Hematopoietic multipotent progenitor cell treated with erythropoietin and hydrocortisone succinate and interleukin-3 and kit ligand, for 4 days (in vitro differentiated cells): ENCODE data around the gene LRRC14B.

Experiments used
- DNase-seq: peaks from one replicate; pipeline ENCODE4 v3.0.0-alpha.2; 2015

Gene LRRC14B

DNA sequence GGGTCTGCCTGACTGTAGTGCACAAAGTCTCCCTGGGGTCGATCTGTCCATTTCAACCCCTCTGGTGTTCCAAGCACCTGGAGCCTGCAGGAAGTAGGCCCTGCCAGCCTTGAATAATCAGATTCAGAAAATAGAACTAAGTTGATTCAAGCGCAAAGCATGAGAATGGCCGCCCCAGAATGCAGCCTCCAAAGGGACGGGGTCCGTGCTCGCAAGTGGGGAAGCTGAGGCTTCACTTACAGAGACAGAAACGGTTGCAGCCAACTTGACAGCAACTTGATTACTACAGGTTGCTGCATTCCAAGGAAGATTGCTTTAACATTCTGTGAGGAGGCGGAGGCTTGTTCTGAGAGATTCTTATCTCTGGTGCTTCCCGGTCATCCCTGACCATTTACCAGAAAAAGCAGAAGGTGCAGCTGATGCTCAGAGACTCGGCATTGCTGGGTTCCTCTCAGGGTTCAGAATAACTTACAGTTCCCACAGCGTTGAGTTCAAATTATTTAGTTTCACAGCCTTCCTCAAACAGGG, 14.9 kb upstream of the LRRC14B start:
- DNase-seq: no peak

DNA sequence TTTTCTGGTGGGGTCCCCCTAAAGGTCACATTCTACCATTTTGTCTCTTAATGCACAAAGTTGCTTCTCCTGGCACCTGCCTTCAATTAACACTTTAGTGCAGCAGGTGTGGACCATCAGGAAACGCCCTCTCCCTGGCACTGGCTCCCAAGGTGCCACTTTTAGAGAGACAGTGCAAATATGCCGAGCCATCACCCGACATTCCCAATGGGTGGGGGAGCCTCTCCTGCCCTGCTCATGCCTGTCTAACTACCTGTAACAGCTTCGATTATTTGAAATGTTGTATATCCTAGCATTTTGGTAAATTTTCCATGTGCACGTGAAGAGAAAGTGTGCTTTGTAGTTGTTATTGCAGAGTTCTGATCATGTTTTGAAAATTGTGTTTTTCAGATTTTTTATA, 13.2 kb upstream of the LRRC14B start:
- no peak for DNase-seq

DNA sequence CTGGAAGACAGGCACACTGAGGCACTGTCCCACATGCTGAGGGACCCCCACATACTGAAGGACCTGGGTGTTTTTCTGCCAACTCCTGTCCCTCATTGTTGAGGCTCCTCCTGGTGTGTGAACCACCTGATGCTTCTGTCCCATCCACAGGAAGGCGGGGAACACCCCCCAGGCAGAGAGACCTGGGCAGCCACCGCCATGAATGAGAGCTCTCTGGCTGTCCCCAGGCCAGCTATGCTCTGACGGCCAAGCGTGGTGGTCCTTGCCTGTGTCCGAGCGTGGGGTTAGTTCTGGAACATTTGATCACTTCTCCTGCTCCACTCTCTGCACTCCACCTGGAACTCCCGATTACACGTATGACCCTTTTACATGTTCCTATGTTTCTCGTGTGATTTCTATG, 11.9 kb upstream of the LRRC14B start:
- no peak for DNase-seq

DNA sequence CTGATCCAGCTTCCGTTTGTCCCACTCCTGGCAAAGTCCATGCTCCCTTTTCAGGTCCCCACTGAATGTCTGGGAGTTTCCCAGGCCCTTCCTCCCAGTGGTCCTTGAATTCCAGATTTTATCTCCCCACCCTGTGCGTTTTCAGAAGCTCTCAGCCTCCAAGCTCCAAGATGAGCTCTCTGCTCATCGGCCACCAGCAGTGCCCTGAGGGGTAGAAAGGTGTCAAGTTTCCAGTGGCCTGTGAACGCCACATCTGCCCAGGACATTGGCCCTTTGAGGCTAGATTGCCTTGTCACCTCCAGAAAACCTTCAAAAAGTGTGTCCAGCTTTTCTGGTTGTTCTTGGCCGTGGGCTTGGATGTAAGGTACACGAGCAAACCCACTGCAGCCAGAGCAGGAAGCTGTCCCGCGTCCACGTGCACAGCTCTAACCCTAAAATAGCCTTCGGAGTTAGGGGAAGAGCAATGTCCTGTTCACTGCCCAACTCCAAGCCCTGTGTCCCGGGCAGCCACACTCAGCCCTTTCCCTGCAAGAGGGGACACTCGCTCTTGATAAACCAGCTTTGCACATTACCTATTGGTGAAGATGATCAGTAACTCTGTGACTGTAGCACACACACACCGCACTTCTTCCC, 10.9 kb upstream of the LRRC14B start:
- no peak for DNase-seq

DNA sequence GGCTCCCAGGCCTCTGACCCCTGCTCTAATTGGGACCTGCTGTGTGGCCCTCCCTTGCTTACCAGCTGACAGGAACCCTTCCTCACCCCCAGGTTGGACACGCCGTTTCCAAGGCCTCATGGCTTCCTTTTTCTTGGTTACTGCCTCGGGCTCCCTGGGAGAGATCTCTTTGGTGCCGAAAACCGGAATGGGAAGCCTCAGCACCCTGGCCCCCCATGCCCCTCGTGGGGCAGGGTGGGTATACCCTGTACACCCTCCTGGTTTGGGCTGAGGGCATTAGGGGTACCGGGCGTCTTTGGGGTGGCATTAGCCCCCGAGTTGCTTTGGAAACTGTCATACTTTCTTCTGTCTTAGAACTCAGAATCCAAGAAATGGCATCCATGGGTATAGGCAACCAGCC, 10.1 kb upstream of the LRRC14B start:
- DNase-seq: no peak

DNA sequence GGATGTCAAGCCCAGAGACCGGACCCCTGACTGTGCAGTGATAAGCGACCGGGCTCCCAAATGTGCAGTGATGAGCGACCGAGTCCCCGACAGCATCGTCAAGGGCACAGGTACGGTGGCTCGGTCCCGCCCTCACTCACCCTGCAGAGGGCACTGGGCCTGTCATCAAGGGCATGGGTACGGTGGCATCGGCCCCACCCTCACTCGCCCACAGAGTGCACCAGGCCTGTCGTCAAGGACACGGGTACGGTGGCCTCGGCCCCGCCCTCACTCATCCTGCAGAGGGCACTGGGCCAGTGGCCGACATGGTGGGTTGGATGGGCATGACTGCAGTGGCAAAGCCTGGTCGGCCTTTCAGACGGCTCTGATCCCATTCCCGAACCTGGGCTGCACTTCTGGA, 9.7 kb upstream of the LRRC14B start:
- DNase-seq: no peak

DNA sequence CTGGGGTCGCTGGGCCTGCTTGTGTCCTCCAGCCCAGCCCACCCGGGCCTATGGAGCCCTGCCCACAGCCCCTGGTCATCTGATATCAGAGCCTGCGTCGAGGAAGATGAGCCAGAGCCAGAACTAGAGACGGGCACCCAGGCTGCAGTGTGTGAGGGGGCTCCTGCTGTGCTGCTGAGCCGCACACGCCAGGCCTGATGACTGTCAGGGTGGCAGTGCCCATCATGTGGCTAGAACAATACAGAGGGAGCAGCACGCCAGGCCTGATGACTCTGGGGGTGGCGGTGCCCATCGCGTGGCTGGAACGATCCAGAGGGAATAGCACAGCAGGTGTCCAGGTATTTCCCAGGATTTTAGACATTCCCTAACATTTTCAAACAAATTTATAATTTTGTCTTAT, 9.2 kb upstream of the LRRC14B start:
- DNase-seq: no peak

DNA sequence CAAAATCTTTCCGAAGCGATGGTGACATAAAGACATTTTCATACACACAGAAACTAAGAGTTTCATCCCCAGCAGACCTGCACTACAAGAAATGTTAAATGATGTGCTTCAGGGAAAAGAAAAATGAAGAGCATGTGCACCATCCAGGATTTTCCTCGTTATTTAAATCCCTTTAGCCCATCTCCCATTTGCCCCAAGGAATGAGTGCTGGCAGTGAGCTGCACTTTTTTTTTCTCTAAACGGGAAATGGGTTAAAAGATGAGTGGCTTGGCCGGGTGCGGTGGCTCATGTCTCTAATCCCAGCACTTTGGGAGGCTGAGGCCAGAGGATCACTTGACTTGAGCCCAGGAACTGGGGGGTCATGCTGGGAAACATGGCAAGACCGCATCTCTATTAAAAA, 6.8 kb upstream of the LRRC14B start:
- DNase-seq: no peak

DNA sequence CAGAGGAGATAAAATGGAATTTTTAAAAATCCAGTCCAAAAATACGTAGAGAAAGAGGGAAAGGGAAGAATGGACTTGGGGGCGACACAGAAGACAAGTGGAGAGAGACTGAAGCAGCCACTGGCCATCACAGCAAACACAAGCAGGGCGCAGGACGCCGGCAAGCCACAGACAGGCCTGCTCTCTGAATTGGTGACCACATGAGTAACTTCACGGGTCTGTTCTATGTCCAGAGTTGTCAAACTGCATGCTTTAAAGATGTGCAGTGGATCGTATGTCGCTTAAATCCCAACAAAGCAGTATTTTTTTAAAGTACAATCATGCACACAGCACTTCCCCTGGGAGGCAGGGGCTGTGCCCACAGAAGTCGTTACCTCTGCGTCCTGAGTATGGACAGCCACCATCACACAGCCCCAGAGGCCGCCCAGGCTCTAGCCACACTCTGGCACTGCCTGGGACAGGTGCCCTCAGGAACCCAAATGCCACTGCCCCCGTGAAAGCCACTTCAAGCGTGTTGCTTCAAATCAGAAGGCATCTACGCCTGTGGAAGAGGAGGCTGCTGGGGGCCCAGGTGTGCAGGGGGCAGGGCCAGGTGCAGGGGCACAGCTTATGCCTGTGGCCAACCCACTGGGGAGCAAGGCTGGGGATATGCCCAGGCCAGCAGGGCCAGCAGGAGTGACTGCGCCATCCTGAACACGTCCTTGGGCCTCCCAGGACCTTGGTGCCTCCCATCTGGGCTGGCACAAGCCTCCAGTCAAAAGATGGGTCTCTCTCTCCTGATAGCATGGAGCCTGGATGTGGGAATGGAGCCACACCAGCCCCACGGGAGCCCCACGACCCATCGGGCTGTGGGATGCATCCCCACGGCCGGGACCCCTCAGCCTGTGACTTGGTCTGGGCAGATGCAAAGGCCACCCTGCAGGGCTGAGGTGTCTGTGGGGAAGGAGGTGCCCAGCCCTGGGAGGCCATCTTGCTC, 5.9 kb upstream of the LRRC14B start:
- DNase-seq: no peak

DNA sequence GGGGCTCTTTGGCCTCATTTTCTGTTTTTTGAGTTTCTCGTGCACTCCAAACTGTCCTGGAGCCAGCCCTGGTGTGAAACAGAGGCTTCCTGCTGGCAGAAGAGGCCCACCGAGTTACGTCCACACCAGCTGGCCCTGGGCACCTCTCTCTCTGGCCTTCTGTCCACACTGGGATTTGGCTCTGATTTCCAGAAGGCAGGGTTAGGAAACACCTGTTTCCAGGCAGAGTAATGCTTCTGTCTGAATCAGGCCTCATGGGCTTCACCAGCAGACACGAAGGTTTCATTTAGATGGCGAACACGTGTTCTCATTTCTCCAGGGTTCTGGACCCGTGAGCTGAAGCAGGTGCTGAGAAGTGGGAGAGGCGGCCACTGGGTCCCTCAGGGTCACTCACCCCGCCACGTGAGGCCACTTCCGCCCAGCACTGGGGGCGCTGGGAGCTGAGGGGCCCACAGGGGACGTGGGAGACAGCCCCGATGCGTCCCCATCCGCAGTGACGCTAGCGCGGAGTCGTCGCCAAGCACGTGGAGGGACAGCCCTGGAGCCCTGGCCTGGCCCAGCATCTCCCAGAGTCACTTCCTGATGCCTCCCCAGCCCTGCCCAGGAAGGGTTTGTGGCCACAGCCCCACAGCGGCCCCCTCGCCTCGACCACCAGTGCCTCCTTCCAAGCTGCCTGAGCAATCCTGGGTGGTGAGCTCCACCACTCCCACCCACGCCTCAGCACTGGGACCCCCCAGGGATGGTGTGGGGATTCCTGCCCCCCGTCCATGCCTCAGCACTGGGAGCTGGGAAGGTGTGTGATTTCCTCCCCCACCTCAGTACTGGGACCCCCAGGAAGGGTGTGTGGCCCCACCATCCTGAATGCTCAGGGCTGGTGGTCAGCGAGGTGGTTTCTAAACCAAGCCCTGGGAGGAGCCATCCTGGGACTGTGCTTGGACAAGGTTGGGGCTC, 4.9 kb upstream of the LRRC14B start:
- DNase-seq: no peak

DNA sequence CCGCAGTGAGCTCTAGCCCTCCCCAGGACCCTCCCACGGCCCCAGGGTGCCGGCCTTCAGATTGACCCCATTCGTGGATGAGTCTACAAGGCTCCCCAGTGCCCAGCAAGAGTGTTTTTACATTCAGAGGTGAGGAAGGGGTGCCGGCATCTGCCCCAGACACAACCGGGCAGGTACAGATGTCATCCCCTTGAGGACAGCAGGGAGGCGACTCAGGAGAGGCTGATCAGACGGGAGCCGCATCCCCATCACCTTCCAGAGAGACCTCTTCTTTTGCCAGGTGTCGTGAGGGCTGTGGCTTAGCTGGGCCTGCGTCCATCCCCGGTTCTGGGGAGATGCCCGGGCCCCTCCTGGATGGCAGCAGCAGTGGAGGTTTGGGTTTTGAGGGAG, 4.3 kb upstream of the LRRC14B start:
- DNase-seq: no peak

DNA sequence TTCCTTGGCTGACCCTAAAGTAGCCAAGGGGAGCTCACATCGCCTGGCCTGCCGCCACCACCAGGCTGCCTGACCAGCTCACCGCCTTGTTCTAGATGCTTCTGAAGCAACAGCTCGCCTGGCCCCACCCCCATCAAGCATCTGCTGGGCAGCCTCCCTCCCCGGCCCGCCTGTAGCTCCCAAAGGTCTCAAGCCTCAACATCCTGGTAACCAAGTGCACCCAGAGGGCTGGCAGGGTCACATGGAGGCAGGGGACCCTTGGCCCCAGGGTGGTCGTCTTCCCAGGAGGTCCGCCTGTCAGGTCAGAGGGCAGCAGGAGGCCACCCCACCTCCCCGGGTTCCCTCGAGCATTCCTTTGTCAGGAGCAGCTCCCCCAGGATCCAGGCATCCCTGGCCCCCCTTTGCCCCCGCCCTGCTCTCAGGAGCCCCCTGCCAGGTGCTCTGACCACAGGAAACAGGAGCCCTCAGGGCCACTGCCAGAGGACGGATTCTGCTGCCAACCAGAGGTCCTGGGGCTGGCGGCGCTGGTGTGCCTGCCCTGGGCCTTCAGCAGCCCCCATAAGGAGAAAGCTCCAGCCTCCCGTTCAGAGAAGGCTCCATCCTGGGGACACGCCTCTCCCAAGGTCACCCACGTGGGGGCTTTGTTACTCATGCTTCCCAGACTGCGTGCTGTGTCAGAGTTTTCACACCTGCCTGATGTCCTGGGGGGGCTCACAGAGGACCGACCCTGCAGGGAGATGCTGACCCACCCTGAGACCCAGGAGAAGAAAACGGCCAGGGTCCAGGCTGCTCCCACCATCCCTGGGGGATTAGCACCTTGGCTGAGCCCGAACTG, 3.5 kb upstream of the LRRC14B start:
- DNase-seq: no peak

DNA sequence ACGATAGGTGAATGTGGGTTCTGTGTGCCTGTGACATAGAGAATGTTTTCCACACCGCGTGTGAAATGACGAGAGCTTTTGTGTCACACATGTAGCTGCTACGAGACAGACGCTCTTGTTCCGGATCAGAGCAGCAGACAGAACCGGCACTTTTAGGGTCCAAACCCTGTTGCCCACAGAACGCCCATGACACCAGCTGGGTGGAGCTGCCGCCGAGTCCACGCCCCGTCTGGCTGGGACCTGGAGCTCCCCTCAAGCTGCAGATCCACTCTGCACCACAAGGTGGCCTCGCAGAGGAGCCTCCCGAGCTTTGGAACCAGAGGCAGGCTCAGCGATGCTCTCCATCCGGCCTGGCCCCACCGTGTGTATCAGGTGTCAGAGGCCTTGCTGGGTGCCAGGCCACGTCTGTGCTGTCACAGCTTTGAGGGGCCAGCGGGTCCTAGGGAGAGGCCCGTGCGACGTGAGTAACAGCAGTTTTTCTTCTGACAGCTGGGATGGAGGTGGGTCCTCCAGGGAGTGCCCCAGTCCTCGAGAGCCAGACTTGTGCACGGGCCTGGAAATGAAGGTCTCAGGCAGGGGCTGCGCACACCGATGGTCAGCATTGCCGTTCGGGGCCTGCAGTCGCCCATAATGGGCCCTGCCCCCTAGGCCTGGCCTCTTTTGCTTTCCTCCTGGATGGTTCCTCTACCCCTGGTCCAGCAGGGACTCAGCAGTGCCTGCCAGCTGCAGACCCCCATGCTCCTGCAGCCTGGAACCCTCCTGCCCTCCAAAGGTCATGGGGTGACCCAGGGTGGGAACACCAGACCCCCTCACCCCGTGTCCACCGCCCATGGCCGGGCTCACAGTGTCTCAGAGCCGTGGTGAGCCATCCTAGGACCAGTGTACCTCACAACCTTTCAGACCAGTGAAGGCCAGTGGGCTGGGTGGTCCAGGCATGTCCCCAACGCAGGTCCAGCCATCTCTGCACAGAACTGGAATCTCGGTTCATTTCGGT, 2.5 kb upstream of the LRRC14B start:
- peak; percentile 92 for DNase-seq

DNA sequence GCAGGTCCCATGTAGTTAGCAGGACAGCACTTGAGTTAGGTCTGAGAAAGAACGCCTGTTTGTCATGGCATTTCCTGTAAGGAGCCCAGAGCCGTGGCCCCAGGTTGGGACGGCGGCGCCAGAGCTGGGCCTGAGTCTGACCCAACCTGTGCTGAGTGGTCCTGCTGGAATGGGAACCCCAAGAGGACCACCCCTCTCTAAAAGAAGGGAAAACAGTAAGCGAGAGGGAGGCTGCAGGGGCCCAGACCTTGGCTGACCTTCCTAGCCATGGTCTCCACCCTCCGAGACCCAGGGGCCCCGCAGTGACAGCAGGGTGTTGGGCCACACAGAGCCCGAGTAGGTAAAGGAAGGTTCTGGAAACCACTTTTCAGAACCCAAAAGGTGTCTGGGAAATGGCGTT, 1.8 kb upstream of the LRRC14B start:
- DNase-seq: no peak

DNA sequence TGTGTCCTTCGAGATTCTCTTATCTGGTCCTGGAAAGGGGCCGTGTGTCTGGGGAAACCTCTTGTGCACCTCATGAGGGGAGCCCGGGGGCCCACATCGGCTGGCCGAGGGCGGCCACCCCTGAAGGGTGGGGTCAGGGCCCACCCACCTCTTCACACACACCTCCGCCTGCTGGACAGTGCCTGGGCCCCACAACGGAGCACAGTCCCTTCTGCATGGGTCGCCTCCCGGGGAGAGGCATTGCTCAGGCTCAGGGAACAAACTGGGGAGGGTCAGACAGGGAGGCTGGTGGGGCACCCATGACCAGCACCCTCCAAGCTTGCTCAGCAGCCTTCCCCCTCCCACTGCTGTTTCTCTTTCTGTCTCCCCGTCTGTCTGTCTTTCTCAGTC, 1.3 kb upstream of the LRRC14B start:
- no peak for DNase-seq

DNA sequence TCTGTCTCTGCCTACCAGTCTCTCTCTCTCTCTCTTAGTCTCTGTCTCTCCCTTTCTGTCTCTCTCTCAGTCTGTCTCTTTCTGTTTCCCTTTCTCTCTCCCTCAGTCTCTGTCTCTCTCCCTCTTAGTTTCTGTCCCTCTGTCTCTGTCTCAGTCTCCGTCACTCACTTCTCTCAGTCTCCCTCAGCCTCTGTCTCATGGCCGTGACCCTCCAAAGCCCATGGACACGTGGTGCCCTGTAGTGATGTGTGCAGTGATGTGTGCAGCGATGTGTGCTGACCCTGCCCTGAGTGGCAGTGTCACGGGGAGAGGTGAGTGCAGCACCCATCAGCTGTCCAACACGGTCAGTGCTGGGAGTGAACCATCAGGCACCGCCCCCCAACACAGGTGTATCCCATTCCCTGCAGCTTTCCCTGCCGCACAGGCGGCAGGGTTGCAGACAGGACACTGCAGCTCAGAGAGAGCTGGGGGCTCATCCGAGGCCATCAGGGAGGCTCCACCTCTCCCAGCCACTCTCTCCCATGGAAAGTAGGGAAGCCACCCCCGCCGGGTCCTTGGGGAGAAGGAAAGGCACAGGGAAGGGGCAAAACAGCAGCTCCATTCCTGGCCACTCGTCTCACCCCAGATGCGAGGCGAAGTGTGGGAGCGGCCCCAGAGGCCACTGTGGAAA, 794 bp upstream of the LRRC14B start:
- DNase-seq: no peak

DNA sequence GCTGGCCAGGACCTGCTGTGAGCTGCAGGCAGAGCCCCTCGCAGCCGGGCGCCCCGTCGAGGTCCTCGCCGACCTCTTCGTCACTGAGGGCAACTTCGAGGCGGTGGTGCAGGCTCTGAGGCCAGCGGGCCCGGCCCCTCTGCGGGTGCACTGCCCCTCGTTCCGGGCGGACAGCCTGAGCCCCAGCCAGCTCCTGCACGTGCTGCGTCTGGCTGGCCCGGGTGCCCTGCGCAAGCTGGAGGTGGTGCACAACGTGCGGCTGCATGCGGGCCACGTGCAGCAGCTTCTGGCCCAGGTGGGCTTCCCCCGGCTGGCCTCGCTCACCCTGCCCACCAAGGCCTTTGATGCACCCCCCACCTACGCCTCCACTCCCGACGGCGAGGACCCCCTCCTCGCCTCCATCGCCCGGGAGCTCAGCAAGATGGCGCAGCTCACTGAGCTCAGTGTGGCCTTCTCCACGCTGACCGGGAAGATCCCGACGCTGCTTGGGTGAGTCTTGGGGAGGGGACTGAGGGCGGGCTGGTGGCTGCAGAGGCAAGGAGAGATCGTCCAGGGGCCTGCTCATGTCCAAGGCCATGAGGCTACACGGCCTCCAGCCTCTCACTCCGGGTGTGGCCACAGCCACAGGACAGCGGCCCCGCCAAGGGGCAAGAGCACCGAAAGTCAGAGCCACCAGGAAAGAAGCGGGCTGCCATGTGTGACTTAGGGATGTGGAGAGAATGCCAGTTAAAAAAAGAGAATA, 825 bp downstream of the LRRC14B start:
- DNase-seq: no peak

DNA sequence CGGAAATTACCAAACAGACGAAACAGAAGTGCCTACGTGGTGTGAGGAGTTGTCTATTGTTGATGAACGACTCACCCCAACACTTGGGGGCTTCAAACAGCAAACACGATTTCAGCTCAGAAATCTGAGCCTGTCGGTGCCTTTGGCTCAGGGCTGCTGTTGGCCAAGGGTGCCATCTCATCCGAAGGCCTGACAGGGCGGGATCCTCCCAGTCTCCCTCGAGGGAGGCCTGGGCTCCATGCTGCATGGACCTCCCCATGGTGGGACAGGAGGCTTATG, 1.3 kb downstream of the LRRC14B start:
- no peak for DNase-seq

DNA sequence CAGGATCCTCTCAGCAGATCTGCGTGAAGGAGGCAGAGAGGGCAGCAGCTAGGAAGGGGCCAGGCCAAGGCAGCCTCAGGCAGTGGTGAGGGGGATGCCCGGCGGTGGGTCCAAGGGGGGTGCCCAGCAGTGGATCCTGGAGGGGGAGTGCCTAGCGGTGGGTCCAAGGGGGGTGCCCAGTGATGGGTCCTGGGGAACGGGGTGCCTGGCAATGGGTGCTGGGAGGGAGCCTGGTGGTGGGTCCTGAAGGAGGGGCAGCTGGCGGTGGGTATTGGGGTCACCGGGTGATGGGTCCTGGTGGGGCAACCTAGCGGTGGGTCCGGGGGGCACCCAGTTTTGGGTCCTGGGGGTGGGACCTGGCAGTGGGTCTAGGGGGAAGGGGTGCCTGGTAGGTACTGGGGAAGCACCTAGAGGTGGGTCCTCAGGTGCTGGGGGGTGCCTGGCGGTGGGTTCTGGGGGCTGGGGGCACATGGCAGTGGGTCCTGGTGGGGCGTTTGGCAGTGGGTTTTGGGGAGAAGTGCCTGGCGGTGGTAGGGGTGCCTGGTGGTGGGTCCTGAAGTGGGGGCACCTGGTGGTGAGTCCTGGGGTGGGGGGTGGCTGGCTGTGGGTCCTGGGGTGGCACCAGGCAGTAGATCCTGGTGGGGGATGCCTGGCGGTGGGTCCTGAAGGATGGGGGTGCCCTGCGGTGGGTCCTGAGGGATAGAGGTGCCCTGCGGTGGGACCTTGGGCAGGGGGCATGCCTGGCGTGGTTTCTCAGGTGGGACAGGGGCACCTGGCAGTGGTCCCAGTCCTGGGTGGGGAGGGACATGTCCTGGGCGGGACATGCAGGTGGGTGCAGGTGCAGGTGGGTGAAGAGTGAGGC, 1.9 kb downstream of the LRRC14B start:
- no peak for DNase-seq
